SK-N-SH (cell line): ENCODE results near the gene CFAP210. TPM values are rescaled to one million over a fixed set of nuclear protein-coding genes. Genes with fewer than 3 reads are reported as not detected.

Source experiments
- CTCF ChIA-PET: fragments of 300-600, 350-600 bp; formaldehyde crosslinking; extraction: SDS; loops from one replicate; lab custom pipeline; 2021; lab: Yijun Ruan, JAX
- POLR2A ChIA-PET: fragments of 350-600 bp; sonication (Branson Sonifier 250); formaldehyde crosslinking; extraction: SDS; loops from one replicate; lab custom pipeline; 2020; ENCODE audit warnings: antibody characterized with exemption, inconsistent platforms; lab: Yijun Ruan, JAX
- DNase-seq: peaks from one replicate; pipeline ENCODE4 v3.0.0; 2012
- H2AFZ ChIP-seq: fragments of 200-600 bp; sonication (generic); 2 replicates; pipeline ENCODE4 v1.8.1; 2016; ENCODE audit warnings: antibody characterized with exemption, mild to moderate bottlenecking, low read depth
- H3F3A ChIP-seq: fragments of 200-600 bp; sonication (generic); replicated peaks from 2 replicates; pipeline ENCODE3; 2016; ENCODE audit warnings: antibody characterized with exemption, mild to moderate bottlenecking; ENCODE audit not compliant: insufficient read depth
- H3K27ac ChIP-seq, 2 experiments: fragments of 200-500 bp in 1 of 2; fragments of 200-600 bp in 1 of 2; sonication (Bioruptor generic) in 1 of 2; sonication (generic), shearing (Covaris generic) in 1 of 2; 2 replicates each; pipeline versions ENCODE4 v1.5.1 to v1.6.1; 2014 to 2016; ENCODE audit warnings: low read depth in 2 of 2, inconsistent platforms in 1 of 2, low read length in 1 of 2, mild to moderate bottlenecking in 1 of 2, mixed read lengths in 1 of 2
- H3K27me3 ChIP-seq: fragments of 200-600 bp; sonication (generic), shearing (Covaris generic); 2 replicates; pipeline ENCODE4 v1.6.1; 2016; ENCODE audit warnings: mixed run types; ENCODE audit not compliant: insufficient read depth
- H3K36me3 ChIP-seq, 2 experiments: fragments of 200-500 bp in 1 of 2; fragments of 200-600 bp in 1 of 2; sonication (Bioruptor generic) in 1 of 2; sonication (generic) in 1 of 2; replicated peaks in 1 of 2; 2 replicates each; pipeline versions ENCODE3 to v1.5.1; 2014 to 2016; ENCODE audit warnings: low read length in 1 of 2, mild to moderate bottlenecking in 1 of 2; ENCODE audit not compliant: insufficient read depth in 2 of 2, control insufficient read depth in 1 of 2
- H3K4me1 ChIP-seq, 2 experiments: fragments of 200-500 bp in 1 of 2; fragments of 200-600 bp in 1 of 2; sonication (Bioruptor generic) in 1 of 2; sonication (generic), shearing (Covaris generic) in 1 of 2; 2 replicates each; pipeline versions ENCODE4 v1.5.1 to v1.6.1; 2014 to 2016; ENCODE audit warnings: low read depth in 1 of 2, low read length in 1 of 2, mixed run types in 1 of 2; ENCODE audit not compliant: insufficient read depth in 2 of 2, control insufficient read depth in 1 of 2
- H3K4me2 ChIP-seq: fragments of 200-600 bp; sonication (generic), shearing (Covaris generic); 2 replicates; pipeline ENCODE4 v1.6.1; 2017; ENCODE audit warnings: mixed run types
- H3K4me3 ChIP-seq, 2 experiments: fragments of 200-500 bp in 1 of 2; fragments of 200-600 bp in 1 of 2; sonication (Bioruptor generic) in 1 of 2; sonication (generic), shearing (Covaris generic) in 1 of 2; 2 replicates each; pipeline versions ENCODE4 v1.5.1 to v1.8.1; 2014 to 2016; ENCODE audit warnings: low read depth in 2 of 2, inconsistent platforms in 1 of 2, low read length in 1 of 2, mild to moderate bottlenecking in 1 of 2, mixed read lengths in 1 of 2, moderate library complexity in 1 of 2
- H3K79me2 ChIP-seq: fragments of 200-600 bp; sonication (generic); 2 replicates; pipeline ENCODE4 v1.8.1; 2017; ENCODE audit warnings: mild to moderate bottlenecking; ENCODE audit not compliant: insufficient read depth
- H3K9ac ChIP-seq: fragments of 200-600 bp; sonication (generic); 2 replicates; pipeline ENCODE4 v1.6.1; 2017; ENCODE audit warnings: mixed run types
- H3K9me2 ChIP-seq: fragments of 200-600 bp; sonication (generic); 2 replicates; pipeline ENCODE4 v1.6.1; 2017; ENCODE audit warnings: mixed run types
- H3K9me3 ChIP-seq: fragments of 200-600 bp; sonication (generic); 2 replicates; pipeline ENCODE4 v1.6.1; 2017; ENCODE audit warnings: mixed run types, mild to moderate bottlenecking, moderate library complexity
- H4K20me1 ChIP-seq: fragments of 200-600 bp; sonication (generic); 2 replicates; pipeline ENCODE4 v1.6.1; 2017; ENCODE audit warnings: mild to moderate bottlenecking, mixed run types; ENCODE audit not compliant: insufficient read depth
- CHD2 ChIP-seq: fragments of 150-350 bp; IDR thresholded peaks from 2 replicates; pipeline ENCODE4 v1.6.1; 2018; ENCODE audit warnings: low read length; ENCODE audit not compliant: partially characterized antibody
- ELF1 ChIP-seq: IDR thresholded peaks from 2 replicates; pipeline ENCODE4 v1.4.0; 2012
- EP300 ChIP-seq, 2 experiments: IDR thresholded peaks; 2 replicates each; pipeline versions ENCODE4 v1.4.0 to v1.6.1; 2012; ENCODE audit warnings: borderline replicate concordance in 1 of 2, low read depth in 1 of 2, low read length in 1 of 2
- EZH2phosphoT487 ChIP-seq: fragments of 200-600 bp; sonication (generic); IDR thresholded peaks from 2 replicates; pipeline ENCODE4 v1.6.1; 2017; ENCODE audit warnings: low read depth, mixed run types, mild to moderate bottlenecking, antibody characterized with exemption, moderate library complexity, borderline replicate concordance
- GATA2 ChIP-seq: sonication (generic); formaldehyde crosslinking; IDR thresholded peaks from 2 replicates; pipeline ENCODE4 v1.5.0; 2020; ENCODE audit warnings: mild to moderate bottlenecking, missing genetic modification reagents
- JUND ChIP-seq: IDR thresholded peaks from 2 replicates; pipeline ENCODE4 v1.4.0; 2012
- MEF2A ChIP-seq: IDR thresholded peaks from 2 replicates; pipeline ENCODE4 v1.4.0; 2012; ENCODE audit warnings: low read depth, borderline replicate concordance
- MXI1 ChIP-seq: IDR thresholded peaks from 2 replicates; pipeline ENCODE4 v1.6.1; 2012; ENCODE audit warnings: mild to moderate bottlenecking, low read depth, low read length, improper control_type of control experiment
- NRF1 ChIP-seq: IDR thresholded peaks from 2 replicates; pipeline ENCODE4 v1.6.1; 2012; ENCODE audit warnings: low read depth, mild to moderate bottlenecking, low read length
- RAD21 ChIP-seq: IDR thresholded peaks from 2 replicates; pipeline ENCODE4 v1.6.1; 2012; ENCODE audit warnings: mild to moderate bottlenecking, low read length
- RFX5 ChIP-seq: IDR thresholded peaks from 2 replicates; pipeline ENCODE4 v1.6.1; 2012; ENCODE audit warnings: mild to moderate bottlenecking, improper control_type of control experiment, low read length
- SIN3A ChIP-seq: IDR thresholded peaks from 2 replicates; pipeline ENCODE4 v1.6.1; 2012; ENCODE audit warnings: low read depth, mild to moderate bottlenecking, low read length, moderate library complexity, borderline replicate concordance
- SMC3 ChIP-seq: IDR thresholded peaks from 2 replicates; pipeline ENCODE4 v1.6.1; 2012; ENCODE audit warnings: low read depth, low read length, improper control_type of control experiment
- TAF1 ChIP-seq: IDR thresholded peaks from 2 replicates; pipeline ENCODE4 v1.6.1; 2012; ENCODE audit warnings: low read depth, mild to moderate bottlenecking, low read length, moderate library complexity, borderline replicate concordance
- TEAD4 ChIP-seq: IDR thresholded peaks from 2 replicates; pipeline ENCODE4 v1.4.0; 2012; ENCODE audit warnings: mild to moderate bottlenecking, borderline replicate concordance; ENCODE audit not compliant: insufficient read depth
- WGBS: methylation state at CpG from one replicate; pipeline ENCODE4 v1.1.6; 2017; ENCODE audit warnings: low lambda C conversion rate; 5-methylcytosine and 5-hydroxymethylcytosine counted together
- polyA plus RNA-seq, 3 experiments: library from polyadenylated mRNA; depleted of rRNA; stranded (reverse); fragments of >200 nt; gene quantifications; 2 replicates each; pipeline ENCODE4 v1.2.3, GENCODE V29; 2012
- TF ChIP-seq, protein P1 (sequence below): IDR thresholded peaks from 2 replicates; pipeline ENCODE4 v1.4.0; 2012; ENCODE audit warnings: low read depth, borderline replicate concordance
- TF ChIP-seq, protein P2 (sequence below): IDR thresholded peaks from 2 replicates; pipeline ENCODE4 v1.4.0; 2012; ENCODE audit warnings: low read depth, borderline replicate concordance
- TF ChIP-seq, protein P3 (sequence below): IDR thresholded peaks from 2 replicates; pipeline ENCODE4; 2012
- TF ChIP-seq, protein P4 (sequence below): fragments of 150-350 bp; IDR thresholded peaks from 2 replicates; pipeline ENCODE4 v1.6.1; 2017; ENCODE audit warnings: antibody characterized with exemption, low read length, low read depth, borderline replicate concordance

CFAP210 gene
- polyA plus RNA-seq, 1 of the 3 experiments (the other 2 are of a cell fraction), result 0.03 TPM

DNA sequence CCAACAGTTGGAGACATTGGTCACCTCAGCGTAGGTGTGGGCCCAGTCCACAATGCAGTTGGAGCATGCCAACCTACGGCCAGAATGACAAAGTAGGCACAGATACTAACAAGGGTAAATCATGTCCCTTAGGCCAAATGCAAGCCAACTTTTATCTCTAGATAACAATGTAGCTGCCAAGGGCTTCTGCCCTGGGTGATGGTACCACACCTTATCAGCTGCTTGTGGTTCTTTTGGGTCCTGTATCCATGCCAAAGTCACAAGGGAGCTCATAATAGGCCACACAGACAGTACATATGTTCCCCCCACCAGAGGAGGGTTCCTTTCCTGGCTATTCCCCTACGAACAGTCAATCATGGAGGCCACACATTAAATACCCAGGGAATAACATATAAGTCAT, 19.1 kb upstream of the CFAP210 start (continued):
- TF ChIP-seq, protein P1, sequence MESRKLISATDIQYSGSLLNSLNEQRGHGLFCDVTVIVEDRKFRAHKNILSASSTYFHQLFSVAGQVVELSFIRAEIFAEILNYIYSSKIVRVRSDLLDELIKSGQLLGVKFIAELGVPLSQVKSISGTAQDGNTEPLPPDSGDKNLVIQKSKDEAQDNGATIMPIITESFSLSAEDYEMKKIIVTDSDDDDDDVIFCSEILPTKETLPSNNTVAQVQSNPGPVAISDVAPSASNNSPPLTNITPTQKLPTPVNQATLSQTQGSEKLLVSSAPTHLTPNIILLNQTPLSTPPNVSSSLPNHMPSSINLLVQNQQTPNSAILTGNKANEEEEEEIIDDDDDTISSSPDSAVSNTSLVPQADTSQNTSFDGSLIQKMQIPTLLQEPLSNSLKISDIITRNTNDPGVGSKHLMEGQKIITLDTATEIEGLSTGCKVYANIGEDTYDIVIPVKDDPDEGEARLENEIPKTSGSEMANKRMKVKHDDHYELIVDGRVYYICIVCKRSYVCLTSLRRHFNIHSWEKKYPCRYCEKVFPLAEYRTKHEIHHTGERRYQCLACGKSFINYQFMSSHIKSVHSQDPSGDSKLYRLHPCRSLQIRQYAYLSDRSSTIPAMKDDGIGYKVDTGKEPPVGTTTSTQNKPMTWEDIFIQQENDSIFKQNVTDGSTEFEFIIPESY, result no peak
- TF ChIP-seq NRF1, result no peak
- TF ChIP-seq, protein P2, sequence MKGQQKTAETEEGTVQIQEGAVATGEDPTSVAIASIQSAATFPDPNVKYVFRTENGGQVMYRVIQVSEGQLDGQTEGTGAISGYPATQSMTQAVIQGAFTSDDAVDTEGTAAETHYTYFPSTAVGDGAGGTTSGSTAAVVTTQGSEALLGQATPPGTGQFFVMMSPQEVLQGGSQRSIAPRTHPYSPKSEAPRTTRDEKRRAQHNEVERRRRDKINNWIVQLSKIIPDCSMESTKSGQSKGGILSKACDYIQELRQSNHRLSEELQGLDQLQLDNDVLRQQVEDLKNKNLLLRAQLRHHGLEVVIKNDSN, result no peak
- no peak for TF ChIP-seq RFX5
- no peak for TF ChIP-seq EP300 (IDR thresholded peaks at IDR 0.05; ENCODE audit: borderline replicate concordance in 1 of 2, low read depth in 1 of 2, low read length in 1 of 2)
- no peak for TF ChIP-seq TAF1
- TF ChIP-seq ELF1, result no peak

DNA sequence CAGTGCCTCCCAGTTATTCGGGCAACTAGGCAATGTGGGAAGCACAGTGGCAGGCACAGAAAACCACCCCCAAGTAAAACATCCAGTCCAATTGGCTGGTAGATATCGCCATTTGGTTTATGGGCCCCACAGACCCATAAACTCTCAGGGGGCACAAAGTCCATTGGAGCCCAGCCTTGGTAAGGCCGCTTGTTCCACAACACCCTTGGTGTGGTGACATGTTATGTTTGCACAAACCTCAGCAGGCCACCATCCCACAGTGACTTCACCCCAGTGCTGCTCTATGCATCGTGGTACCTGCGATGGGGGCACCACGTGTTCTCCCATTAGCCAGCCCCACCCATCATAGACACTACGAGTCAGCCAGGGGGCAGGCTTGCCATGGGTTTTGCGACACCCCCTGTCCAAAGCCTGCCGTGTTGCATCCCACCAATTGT, 18.6 kb upstream of the CFAP210 start:
- CTCF ChIA-PET, result no interaction called here
- H3K36me3 ChIP-seq, result peaks cover 0 to 3% of the 10 kb centered on the region in 2 experiments
- H2AFZ ChIP-seq, result no peak overlapping the region
- H3K9me3 ChIP-seq, result no peaks in the 10 kb centered on the region
- H3K27ac ChIP-seq, result no peak overlapping the region; a peak in 1 of 4 replicates
- H3F3A ChIP-seq, result no peaks in the 10 kb centered on the region
- 94% methylated on average over 9 of the region's 9 CpGs for WGBS
- H3K4me2 ChIP-seq, result no peak overlapping the region
- POLR2A ChIA-PET, result interaction anchor here (4.8 kb wide), 1 partner anchor 21 kb away, joined by 50 read pairs; the partner anchor contains the start of gene KLHL23
- no peak overlapping the region for H3K4me3 ChIP-seq
- no peak overlapping the region for H3K9ac ChIP-seq
- no peaks in the 10 kb centered on the region for H4K20me1 ChIP-seq
- peaks cover 16 to 56% of the 10 kb centered on the region in 2 experiments; a peak in 2 of 4 replicates for H3K4me1 ChIP-seq
- H3K79me2 ChIP-seq, result no peaks in the 10 kb centered on the region
- no peaks in the 10 kb centered on the region for H3K9me2 ChIP-seq
- H3K27me3 ChIP-seq, result no peaks in the 10 kb centered on the region
- TF ChIP-seq, protein P3, sequence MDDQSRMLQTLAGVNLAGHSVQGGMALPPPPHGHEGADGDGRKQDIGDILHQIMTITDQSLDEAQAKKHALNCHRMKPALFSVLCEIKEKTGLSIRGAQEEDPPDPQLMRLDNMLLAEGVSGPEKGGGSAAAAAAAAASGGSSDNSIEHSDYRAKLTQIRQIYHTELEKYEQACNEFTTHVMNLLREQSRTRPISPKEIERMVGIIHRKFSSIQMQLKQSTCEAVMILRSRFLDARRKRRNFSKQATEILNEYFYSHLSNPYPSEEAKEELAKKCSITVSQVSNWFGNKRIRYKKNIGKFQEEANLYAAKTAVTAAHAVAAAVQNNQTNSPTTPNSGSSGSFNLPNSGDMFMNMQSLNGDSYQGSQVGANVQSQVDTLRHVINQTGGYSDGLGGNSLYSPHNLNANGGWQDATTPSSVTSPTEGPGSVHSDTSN, result no peak
- no peak for TF ChIP-seq EZH2phosphoT487
- TF ChIP-seq, protein P4, sequence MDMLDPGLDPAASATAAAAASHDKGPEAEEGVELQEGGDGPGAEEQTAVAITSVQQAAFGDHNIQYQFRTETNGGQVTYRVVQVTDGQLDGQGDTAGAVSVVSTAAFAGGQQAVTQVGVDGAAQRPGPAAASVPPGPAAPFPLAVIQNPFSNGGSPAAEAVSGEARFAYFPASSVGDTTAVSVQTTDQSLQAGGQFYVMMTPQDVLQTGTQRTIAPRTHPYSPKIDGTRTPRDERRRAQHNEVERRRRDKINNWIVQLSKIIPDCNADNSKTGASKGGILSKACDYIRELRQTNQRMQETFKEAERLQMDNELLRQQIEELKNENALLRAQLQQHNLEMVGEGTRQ, result no peak
- TF ChIP-seq RAD21, result no peak
- TF ChIP-seq MEF2A, result no peak
- TF ChIP-seq CHD2, result no peak
- TF ChIP-seq, protein P2, result no peak
- no peak for TF ChIP-seq NRF1
- no peak for TF ChIP-seq SMC3
- TF ChIP-seq JUND, result no peak
- TF ChIP-seq SIN3A, result no peak
- TF ChIP-seq TEAD4, result no peak
- TF ChIP-seq GATA2 (CRISPR knock-in tag), result no peak
- no peak for TF ChIP-seq MXI1
- DNase-seq, result no peak
